Skeletal muscle tissue (tissue), 4 donors: ENCODE data around the gene CTNND2. TPM values are rescaled to one million over a fixed set of nuclear protein-coding genes. Genes with fewer than 3 reads are reported as not detected.

Experiments used
- H3K27ac ChIP-seq: one replicate; pipeline ENCODE4 v1.7.0; 2013; ENCODE audit warnings: mild to moderate bottlenecking, low read depth, low read length, inconsistent platforms
- H3K27me3 ChIP-seq, 3 donors: one replicate each; pipeline ENCODE4 v1.7.0; 2013; ENCODE audit warnings: low read length in 3 of 3; ENCODE audit not compliant: control insufficient read depth in 3 of 3, insufficient read depth in 3 of 3
- H3K36me3 ChIP-seq, 3 donors: one replicate each; pipeline ENCODE4 v1.7.0; 2013; ENCODE audit warnings: low read length in 3 of 3; ENCODE audit not compliant: control insufficient read depth in 3 of 3, insufficient read depth in 3 of 3
- H3K4me1 ChIP-seq, 3 donors: one replicate each; pipeline ENCODE4 v1.7.0; 2013; ENCODE audit warnings: low read length in 3 of 3, mild to moderate bottlenecking in 3 of 3; ENCODE audit not compliant: control insufficient read depth in 3 of 3, insufficient read depth in 3 of 3
- H3K4me3 ChIP-seq, 3 donors: one replicate each; pipeline ENCODE4 v1.7.0; 2013; ENCODE audit warnings: low read length in 3 of 3
- H3K9ac ChIP-seq, 3 donors: one replicate each; pipeline ENCODE4 v1.7.0; 2013; ENCODE audit warnings: low read length in 3 of 3, mild to moderate bottlenecking in 3 of 3, moderate library complexity in 2 of 3, low read depth in 1 of 3
- H3K9me3 ChIP-seq, 3 donors: one replicate each; pipeline ENCODE4 v1.7.0; 2013; ENCODE audit warnings: low read length in 3 of 3; ENCODE audit not compliant: control insufficient read depth in 3 of 3
- total RNA-seq: library from RNA; depleted of rRNA; stranded (reverse); fragments of >200 nt; gene quantifications from one replicate; pipeline ENCODE4 v1.2.3, GENCODE V29; 2014
- donor health status: Osteomylitis.

The CTNND2 gene
- total RNA-seq, 1 donor from 2014 or later = 0.52 TPM

GRCh38 chr5:11507156-11507910, 396.9 kb downstream of the CTNND2 start:
- Histone ChIP-seq H3K27me3 (no peaks in the 10 kb centered on the region), H3K9me3 (no peaks in the 10 kb centered on the region), H3K9ac (no peak overlapping the region), H3K4me3 (no peak overlapping the region), H3K36me3 (no peaks in the 10 kb centered on the region), H3K27ac (no peak overlapping the region), H3K4me1 (no peaks in the 10 kb centered on the region)

DNA sequence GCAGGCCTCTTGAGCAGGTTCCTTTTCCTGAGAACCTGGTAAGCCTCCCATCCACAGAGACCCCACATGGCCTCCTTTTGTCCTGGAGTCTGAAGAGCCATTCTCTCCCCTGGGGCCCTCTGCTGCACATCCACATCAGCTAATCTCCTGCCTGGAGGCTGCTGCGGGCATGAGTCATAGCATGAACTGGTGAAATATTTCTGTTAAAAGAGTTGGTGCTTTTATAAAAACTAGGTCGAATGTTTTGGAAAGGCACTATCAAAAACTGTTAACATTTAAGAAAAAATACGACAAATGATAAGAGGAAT, 399.4 kb downstream of the CTNND2 start:
- no peaks in the 10 kb centered on the region for H3K27me3 ChIP-seq

DNA sequence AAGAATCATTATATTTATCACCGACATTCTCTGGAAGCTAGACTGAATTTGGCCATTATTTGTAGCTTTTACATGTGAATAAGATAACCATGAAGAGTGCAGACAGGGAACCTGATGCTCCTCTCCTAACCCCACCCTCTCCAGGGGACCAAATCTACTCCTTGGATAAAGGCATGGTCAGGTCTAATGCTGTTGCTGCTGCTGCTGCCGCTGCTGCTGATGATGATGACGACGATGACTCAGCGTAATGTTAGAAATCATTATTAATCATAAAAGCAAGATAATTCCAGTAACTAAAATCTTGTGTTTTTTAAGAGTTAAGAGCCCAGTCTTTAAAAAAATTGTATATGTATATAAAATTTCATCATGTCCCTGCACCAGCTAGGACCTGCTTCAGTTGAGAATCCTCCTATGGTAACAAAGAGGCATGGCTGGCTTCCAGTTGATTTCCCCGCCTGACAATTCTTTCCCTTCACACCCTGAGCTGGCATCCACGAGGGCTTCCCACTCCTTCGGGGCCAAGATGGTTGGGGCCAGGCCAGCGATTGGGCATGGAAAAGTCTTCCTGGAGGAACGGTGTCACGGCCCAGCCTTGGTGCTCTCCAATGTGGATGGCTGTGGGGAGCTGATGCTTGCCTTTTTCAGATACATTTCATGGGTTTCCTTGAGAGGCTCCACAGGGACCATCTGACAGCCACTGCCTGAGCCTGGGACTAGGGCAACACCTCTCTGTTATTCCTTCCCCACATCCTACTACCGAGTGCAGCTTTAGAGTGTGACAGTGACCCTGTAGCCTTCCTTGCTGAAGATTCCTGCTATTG, 400.0 kb downstream of the CTNND2 start:
- no peaks in the 10 kb centered on the region for H3K9me3 ChIP-seq

More for the DNA sequence above, 399.4 kb downstream of the CTNND2 start:
- H3K9ac ChIP-seq = no peak overlapping the region
- no peak overlapping the region for H3K27ac ChIP-seq
- H3K9me3 ChIP-seq = no peaks in the 10 kb centered on the region
- no peak overlapping the region for H3K4me3 ChIP-seq
- no peaks in the 10 kb centered on the region for H3K36me3 ChIP-seq
- H3K4me1 ChIP-seq = no peaks in the 10 kb centered on the region

GRCh38 chr5:11502783-11503182, 401.5 kb downstream of the CTNND2 start:
- H3K27ac ChIP-seq = no peak overlapping the region
- H3K4me3 ChIP-seq = no peak overlapping the region
- no peaks in the 10 kb centered on the region for H3K9me3 ChIP-seq
- no peaks in the 10 kb centered on the region for H3K36me3 ChIP-seq
- no peaks in the 10 kb centered on the region for H3K27me3 ChIP-seq
- H3K4me1 ChIP-seq = no peaks in the 10 kb centered on the region
- H3K9ac ChIP-seq = no peak overlapping the region

More for the DNA sequence above, 400.0 kb downstream of the CTNND2 start:
- Histone ChIP-seq H3K4me3 (no peak overlapping the region), H3K27me3 (no peaks in the 10 kb centered on the region), H3K4me1 (no peaks in the 10 kb centered on the region), H3K36me3 (no peaks in the 10 kb centered on the region), H3K9ac (no peak overlapping the region), H3K27ac (no peak overlapping the region)

- no peaks in the 10 kb centered on the region for H3K4me1 ChIP-seq
- H3K4me3 ChIP-seq = no peak overlapping the region
- no peak overlapping the region for H3K27ac ChIP-seq
- no peaks in the 10 kb centered on the region for H3K27me3 ChIP-seq
- H3K9ac ChIP-seq = no peak overlapping the region
- no peaks in the 10 kb centered on the region for H3K9me3 ChIP-seq
- no peaks in the 10 kb centered on the region for H3K36me3 ChIP-seq
Observed at GRCh38 chr5:11497651-11498050, 406.6 kb downstream of the CTNND2 start.

- H3K4me1 ChIP-seq = no peaks in the 10 kb centered on the region
- H3K27ac ChIP-seq = no peak overlapping the region
- H3K9me3 ChIP-seq = no peaks in the 10 kb centered on the region
- no peak overlapping the region for H3K4me3 ChIP-seq
- no peaks in the 10 kb centered on the region for H3K36me3 ChIP-seq
- no peaks in the 10 kb centered on the region for H3K27me3 ChIP-seq
- H3K9ac ChIP-seq = no peak overlapping the region
Observed at GRCh38 chr5:11496137-11496719, 408.0 kb downstream of the CTNND2 start.

DNA sequence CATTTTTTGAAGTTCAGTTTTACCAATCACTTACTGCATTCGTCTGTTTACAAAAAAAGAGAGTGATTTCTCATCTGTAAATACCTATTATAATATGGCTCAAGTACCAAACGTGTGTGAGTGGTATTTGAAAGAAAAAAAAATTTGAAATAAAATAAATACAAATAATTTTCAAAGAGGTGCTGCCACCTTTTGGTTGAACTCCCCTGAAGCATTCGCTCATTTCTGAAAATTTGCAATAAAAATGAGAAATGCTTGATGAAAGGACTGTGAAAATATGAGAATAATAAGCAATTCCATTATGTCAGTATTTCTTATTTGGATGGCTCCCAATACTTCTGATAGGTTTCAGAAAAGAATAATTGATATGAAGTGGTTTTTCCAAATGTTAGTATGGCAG, 409.9 kb downstream of the CTNND2 start:
- H3K9me3 ChIP-seq = no peaks in the 10 kb centered on the region
- H3K27ac ChIP-seq = no peak overlapping the region
- no peak overlapping the region for H3K4me3 ChIP-seq
- no peaks in the 10 kb centered on the region for H3K36me3 ChIP-seq
- H3K4me1 ChIP-seq = no peaks in the 10 kb centered on the region
- H3K27me3 ChIP-seq = no peaks in the 10 kb centered on the region
- no peak overlapping the region for H3K9ac ChIP-seq

DNA sequence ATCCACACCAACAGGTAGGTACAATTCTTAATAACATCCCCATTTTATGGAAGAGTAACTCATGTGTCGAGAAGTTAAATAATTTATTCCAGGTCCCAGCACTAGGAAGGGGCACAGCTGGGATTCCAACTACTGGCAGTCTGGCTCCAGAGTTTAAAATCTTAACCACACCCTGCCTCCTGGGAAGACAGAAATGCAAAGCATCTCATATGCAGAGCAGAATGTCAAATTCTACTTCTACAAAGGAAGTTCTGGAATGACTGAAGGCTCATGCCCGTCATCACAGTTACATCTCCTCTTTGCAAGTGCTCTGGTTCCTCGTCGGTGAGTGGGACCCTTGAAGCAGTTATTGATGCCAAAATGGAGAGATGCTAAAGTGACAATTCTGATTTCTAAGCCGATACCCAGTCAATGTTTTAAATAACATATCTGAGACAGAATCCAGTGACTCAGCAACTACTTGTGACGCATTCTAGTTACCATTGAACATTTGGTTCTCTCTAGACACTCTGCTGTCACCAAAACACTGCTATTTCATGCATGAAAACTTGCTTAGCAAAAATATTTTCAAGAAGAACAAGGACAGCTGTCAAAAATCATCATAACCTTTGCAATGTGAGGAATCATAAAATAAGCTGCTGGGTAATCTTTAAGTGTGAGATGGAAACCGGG, 412.7 kb downstream of the CTNND2 start:
- H3K9ac ChIP-seq = no peak overlapping the region
- no peak overlapping the region for H3K4me3 ChIP-seq
- no peaks in the 10 kb centered on the region for H3K4me1 ChIP-seq
- H3K27ac ChIP-seq = no peak overlapping the region
- H3K27me3 ChIP-seq = no peaks in the 10 kb centered on the region
- H3K9me3 ChIP-seq = no peaks in the 10 kb centered on the region
- H3K36me3 ChIP-seq = no peaks in the 10 kb centered on the region

GRCh38 chr5:11483630-11484029, 420.6 kb downstream of the CTNND2 start:
- Histone ChIP-seq H3K9ac (no peak overlapping the region), H3K36me3 (no peaks in the 10 kb centered on the region), H3K27me3 (no peaks in the 10 kb centered on the region), H3K4me1 (no peaks in the 10 kb centered on the region), H3K9me3 (no peaks in the 10 kb centered on the region), H3K27ac (no peak overlapping the region), H3K4me3 (no peak overlapping the region)

- H3K9me3 ChIP-seq = no peaks in the 10 kb centered on the region
- no peak overlapping the region for H3K4me3 ChIP-seq
- H3K4me1 ChIP-seq = no peaks in the 10 kb centered on the region
- no peak overlapping the region for H3K9ac ChIP-seq
- no peak overlapping the region for H3K27ac ChIP-seq
- no peaks in the 10 kb centered on the region for H3K36me3 ChIP-seq
- no peaks in the 10 kb centered on the region for H3K27me3 ChIP-seq
Observed at GRCh38 chr5:11482011-11482410, 422.2 kb downstream of the CTNND2 start.
